Ovary (tissue), 9 donors: ENCODE measurements around the gene CTPS2. TPM values are rescaled to one million over a fixed set of nuclear protein-coding genes. Genes with fewer than 3 reads are reported as not detected.

Experiments
- DNase-seq, 5 donors: peaks; one replicate each; pipeline ENCODE4 v3.0.0-alpha.2; 2019 to 2020
- H3K27ac ChIP-seq, 2 donors: fragments of 200-600 bp; one replicate each; pipeline versions ENCODE4 v1.5.1 to v1.8.0; 2019 to 2022
- H3K27me3 ChIP-seq: fragments of 200-600 bp; one replicate; pipeline ENCODE4 v1.8.0; 2022
- H3K36me3 ChIP-seq: fragments of 200-600 bp; sonication (generic); one replicate; pipeline ENCODE4 v1.5.1; 2019
- H3K4me1 ChIP-seq: one replicate; pipeline ENCODE4 v1.8.1; 2013; ENCODE audit warnings: mild to moderate bottlenecking, moderate library complexity; ENCODE audit not compliant: insufficient read depth
- H3K4me3 ChIP-seq: fragments of 200-600 bp; sonication (generic); one replicate; pipeline ENCODE4 v1.5.1; 2017
- H3K9me3 ChIP-seq, 2 donors: fragments of 200-600 bp in 1 of 2; sonication (generic) in 1 of 2; one replicate each; pipeline versions ENCODE4 v1.5.1 to v1.8.1; 2013 to 2019; ENCODE audit warnings: mild to moderate bottlenecking in 1 of 2, moderate library complexity in 1 of 2
- EP300 ChIP-seq: sonication (generic); formaldehyde crosslinking; IDR thresholded peaks from one replicate; pipeline ENCODE4 v1.6.1; 2017; ENCODE audit warnings: antibody characterized with exemption
- POLR2A ChIP-seq: fragments of 450-650 bp; IDR thresholded peaks from one replicate; pipeline ENCODE4 v1.6.1; 2017; ENCODE audit warnings: antibody characterized with exemption, mild to moderate bottlenecking, moderate library complexity
- WGBS, 3 donors: extraction: QIAGEN DNeasy Blood & Tissue Kit in 1 of 3; methylation state at CpG; one replicate each; pipeline versions ENCODE4 v1.1.5 to v1.1.7; 2013 to 2017; 5-methylcytosine and 5-hydroxymethylcytosine counted together
- intact Hi-C, 4 donors: fragments of 100-400 bp; cut with DNase I; formaldehyde crosslinking; loops; one replicate each; pipeline versions ENCODE4 v1.11.0 to v1.15.1; 2022 to 2023
- polyA plus RNA-seq, 2 donors: library from polyadenylated mRNA; stranded (reverse); fragments of 200-250 nt in 1 of 2; fragments of 350-450 nt in 1 of 2; fragmentation: Illumina TruSeq in 1 of 2; extraction: RNeasy Lipid Tissue Mini Kit (QIAGEN cat#74804) in 1 of 2; gene quantifications; one replicate each; pipeline ENCODE4 v1.2.3, GENCODE V29; 2013 to 2014
- total RNA-seq, 7 donors: library from RNA; depleted of rRNA in 2 of 7; stranded (reverse); fragments of >200 nt in 2 of 7; fragmentation: NEBNext Ultra II Directional in 3 of 7; extraction: Animal tissue kit (Norgen Biotek cat#: 25700) in 3 of 7; gene quantifications; one replicate each; pipeline versions ENCODE4 v1.1.0 to v1.2.4, GENCODE V29; 2016 to 2023
- TF ChIP-seq, protein P1 (sequence below), 3 donors: fragments of 450-650 bp in 2 of 3; fragments of 200-600 bp in 1 of 3; IDR thresholded peaks; one replicate each; pipeline versions ENCODE4 v1.5.1 to v1.8.0; 2016 to 2022; ENCODE audit warnings: antibody characterized with exemption in 3 of 3, mild to moderate bottlenecking in 1 of 3
- donor health status: DM: no; HTN: no; CAD: no; lungs with moderate emphysema.
- donor health status: DM: no; HTN: no; CAD: no.
- donor health status: Bipolar disorder and iron deficiency.
- donor health status: DM: yes; HTN: yes; CAD: no.
- donor health status: DM: no; HTN: no; CAD: no.
- donor health status: DM: yes; HTN: yes; CAD: no.

The CTPS2 gene
- total and polyA plus RNA-seq, 9 donors = 10.6 to 26.3 (median 17.2) TPM

DNA sequence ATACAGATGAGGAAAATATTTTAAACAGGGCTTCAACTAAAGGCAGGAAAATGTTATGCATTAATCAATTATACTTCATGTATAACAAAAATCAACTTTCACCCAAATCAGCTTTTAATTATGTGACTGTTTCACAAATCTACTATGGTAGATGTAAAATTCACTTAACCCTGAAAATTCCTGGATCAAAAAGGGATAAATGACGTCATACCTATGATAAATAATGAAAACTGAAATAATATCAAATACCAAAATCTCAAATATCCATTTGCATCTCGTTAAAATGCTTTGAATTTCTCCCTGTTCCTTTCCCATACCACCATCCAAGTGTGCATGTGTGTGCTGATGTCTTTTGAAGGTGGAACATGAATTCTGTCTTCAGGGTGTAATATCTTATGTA lies 51.0 kb downstream of the CTPS2 start:
- intact Hi-C loops = no loop called here

GRCh38 chrX:16659321-16659720 lies 53.1 kb downstream of the CTPS2 start:
- intact Hi-C loops = no loop called here
- TF ChIP-seq, protein P1, sequence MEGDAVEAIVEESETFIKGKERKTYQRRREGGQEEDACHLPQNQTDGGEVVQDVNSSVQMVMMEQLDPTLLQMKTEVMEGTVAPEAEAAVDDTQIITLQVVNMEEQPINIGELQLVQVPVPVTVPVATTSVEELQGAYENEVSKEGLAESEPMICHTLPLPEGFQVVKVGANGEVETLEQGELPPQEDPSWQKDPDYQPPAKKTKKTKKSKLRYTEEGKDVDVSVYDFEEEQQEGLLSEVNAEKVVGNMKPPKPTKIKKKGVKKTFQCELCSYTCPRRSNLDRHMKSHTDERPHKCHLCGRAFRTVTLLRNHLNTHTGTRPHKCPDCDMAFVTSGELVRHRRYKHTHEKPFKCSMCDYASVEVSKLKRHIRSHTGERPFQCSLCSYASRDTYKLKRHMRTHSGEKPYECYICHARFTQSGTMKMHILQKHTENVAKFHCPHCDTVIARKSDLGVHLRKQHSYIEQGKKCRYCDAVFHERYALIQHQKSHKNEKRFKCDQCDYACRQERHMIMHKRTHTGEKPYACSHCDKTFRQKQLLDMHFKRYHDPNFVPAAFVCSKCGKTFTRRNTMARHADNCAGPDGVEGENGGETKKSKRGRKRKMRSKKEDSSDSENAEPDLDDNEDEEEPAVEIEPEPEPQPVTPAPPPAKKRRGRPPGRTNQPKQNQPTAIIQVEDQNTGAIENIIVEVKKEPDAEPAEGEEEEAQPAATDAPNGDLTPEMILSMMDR (IDR thresholded peaks at IDR 0.05) = no peak
- TF ChIP-seq EP300 (no peak), POLR2A (no peak)
- H3K9me3 ChIP-seq = no peaks in the 10 kb centered on the region
- H3K4me3 ChIP-seq = no peak overlapping the region
- H3K27me3 ChIP-seq = no peaks in the 10 kb centered on the region
- 71 to 87% (median 86%) methylated on average over 1 of the region's 1 CpG for WGBS, 3 donors
- no peaks in the 10 kb centered on the region for H3K36me3 ChIP-seq
- H3K4me1 ChIP-seq = no peaks in the 10 kb centered on the region
- no peak overlapping the region for H3K27ac ChIP-seq
- DNase-seq = no peak

More for the DNA sequence above, 51.0 kb downstream of the CTPS2 start:
- Histone ChIP-seq H3K9me3 (no peaks in the 10 kb centered on the region), H3K36me3 (no peaks in the 10 kb centered on the region), H3K4me3 (no peak overlapping the region), H3K27ac (no peak overlapping the region), H3K27me3 (no peaks in the 10 kb centered on the region), H3K4me1 (no peaks in the 10 kb centered on the region)
- DNase-seq = no peak
- TF ChIP-seq EP300 = no peak
- TF ChIP-seq, protein P1 (IDR thresholded peaks at IDR 0.05) = no peak
- TF ChIP-seq POLR2A = no peak
- 64 to 85% (median 65%) methylated on average over 2 of the region's 2 CpGs for WGBS, 3 donors

DNA sequence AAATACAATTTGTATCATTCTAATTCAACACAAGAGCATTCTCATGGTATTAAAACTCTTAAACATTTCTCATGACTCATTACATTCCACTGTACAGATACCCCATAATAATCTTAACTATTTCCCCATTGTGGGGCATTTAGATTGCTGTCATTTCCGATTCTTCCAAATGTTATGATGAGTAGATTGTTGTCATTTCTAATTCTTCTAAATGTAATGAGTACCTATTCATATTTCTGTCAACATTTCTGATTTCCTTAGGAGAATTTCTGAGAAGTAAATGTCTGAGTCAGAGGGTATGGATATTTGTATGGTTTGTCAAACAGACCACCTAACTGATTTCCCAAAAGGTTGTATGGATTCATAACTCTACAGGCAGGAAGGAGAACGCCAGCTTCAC lies 54.2 kb downstream of the CTPS2 start:
- intact Hi-C loops = no loop called here
- no peak for DNase-seq
- H3K9me3 ChIP-seq = no peaks in the 10 kb centered on the region
- H3K27me3 ChIP-seq = no peaks in the 10 kb centered on the region
- H3K4me1 ChIP-seq = no peaks in the 10 kb centered on the region
- no peak for TF ChIP-seq POLR2A
- TF ChIP-seq, protein P1 (IDR thresholded peaks at IDR 0.05) = no peak
- no peak for TF ChIP-seq EP300
- H3K27ac ChIP-seq = no peak overlapping the region
- no peak overlapping the region for H3K4me3 ChIP-seq
- H3K36me3 ChIP-seq = no peaks in the 10 kb centered on the region
- 87 to 92% (median 89%) methylated on average over 2 of the region's 2 CpGs for WGBS, 3 donors

GRCh38 chrX:16654093-16654492 lies 58.4 kb downstream of the CTPS2 start:
- H3K9me3 ChIP-seq = no peaks in the 10 kb centered on the region
- H3K4me1 ChIP-seq = no peaks in the 10 kb centered on the region
- no peak for DNase-seq
- H3K27ac ChIP-seq = no peak overlapping the region
- no peaks in the 10 kb centered on the region for H3K27me3 ChIP-seq
- intact Hi-C loops = no loop called here
- H3K36me3 ChIP-seq = no peaks in the 10 kb centered on the region
- no peak overlapping the region for H3K4me3 ChIP-seq
- TF ChIP-seq EP300 (no peak), POLR2A (no peak)
- TF ChIP-seq, protein P1 (IDR thresholded peaks at IDR 0.05) = no peak
- 63 to 87% (median 85%) methylated on average over 3 of the region's 3 CpGs for WGBS, 3 donors

- Histone ChIP-seq H3K27ac (no peak overlapping the region), H3K27me3 (no peaks in the 10 kb centered on the region), H3K4me3 (no peak overlapping the region), H3K4me1 (no peaks in the 10 kb centered on the region), H3K36me3 (no peaks in the 10 kb centered on the region), H3K9me3 (no peaks in the 10 kb centered on the region)
- 79 to 88% (median 82%) methylated on average over 7 of the region's 7 CpGs for WGBS, 3 donors
- TF ChIP-seq, protein P1 (IDR thresholded peaks at IDR 0.05) = no peak
- no peak for TF ChIP-seq EP300
- TF ChIP-seq POLR2A = no peak
- DNase-seq = no peak
- intact Hi-C loops = no loop called here
These were observed 59.0 kb downstream of the CTPS2 start for GRCh38 chrX:16653424-16653823.
